ENCODE data around the gene COL15A1. TPM values are rescaled to one million over a fixed set of nuclear protein-coding genes. Genes with fewer than 3 reads are reported as not detected.

COL15A1 gene
- total RNA-seq, 1 donor from 2014 or later: 8.0 TPM

DNA sequence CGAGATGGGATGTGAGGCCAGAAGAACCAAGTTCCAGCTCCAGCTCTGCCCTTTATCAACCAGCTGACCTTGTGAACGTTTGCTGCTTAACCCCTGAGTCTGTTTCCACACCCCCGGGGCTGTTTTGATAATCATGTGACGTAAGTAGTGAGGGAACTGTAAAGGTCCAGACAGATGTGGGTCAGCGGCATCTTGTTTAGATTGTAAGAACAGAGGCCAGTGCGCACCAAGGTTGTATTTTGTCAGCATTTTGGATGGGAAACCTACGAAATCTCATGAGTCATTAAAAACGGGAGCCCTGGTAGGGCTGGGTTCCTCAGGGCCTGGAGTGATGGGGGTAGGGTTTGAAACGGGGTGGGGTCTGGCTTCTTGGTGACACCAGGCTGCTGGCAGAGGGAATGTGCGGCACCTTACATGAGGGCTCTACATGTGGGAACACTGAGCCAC, 13.8 kb upstream of the COL15A1 start:
- Histone ChIP-seq H3K4me3 (no peak overlapping the region), H3K27me3 (ENCODE audit: low read depth) (no peaks in the 10 kb centered on the region), H3K9me3 (no peaks in the 10 kb centered on the region), H3K4me1 (no peaks in the 10 kb centered on the region), H3K36me3 (no peaks in the 10 kb centered on the region), H3K27ac (no peak overlapping the region)
- no peak for DNase-seq
- intact Hi-C loops (cut with DNase I): no loop called here
- TF ChIP-seq, protein P1, sequence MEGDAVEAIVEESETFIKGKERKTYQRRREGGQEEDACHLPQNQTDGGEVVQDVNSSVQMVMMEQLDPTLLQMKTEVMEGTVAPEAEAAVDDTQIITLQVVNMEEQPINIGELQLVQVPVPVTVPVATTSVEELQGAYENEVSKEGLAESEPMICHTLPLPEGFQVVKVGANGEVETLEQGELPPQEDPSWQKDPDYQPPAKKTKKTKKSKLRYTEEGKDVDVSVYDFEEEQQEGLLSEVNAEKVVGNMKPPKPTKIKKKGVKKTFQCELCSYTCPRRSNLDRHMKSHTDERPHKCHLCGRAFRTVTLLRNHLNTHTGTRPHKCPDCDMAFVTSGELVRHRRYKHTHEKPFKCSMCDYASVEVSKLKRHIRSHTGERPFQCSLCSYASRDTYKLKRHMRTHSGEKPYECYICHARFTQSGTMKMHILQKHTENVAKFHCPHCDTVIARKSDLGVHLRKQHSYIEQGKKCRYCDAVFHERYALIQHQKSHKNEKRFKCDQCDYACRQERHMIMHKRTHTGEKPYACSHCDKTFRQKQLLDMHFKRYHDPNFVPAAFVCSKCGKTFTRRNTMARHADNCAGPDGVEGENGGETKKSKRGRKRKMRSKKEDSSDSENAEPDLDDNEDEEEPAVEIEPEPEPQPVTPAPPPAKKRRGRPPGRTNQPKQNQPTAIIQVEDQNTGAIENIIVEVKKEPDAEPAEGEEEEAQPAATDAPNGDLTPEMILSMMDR (IDR thresholded peaks at IDR 0.05): no peak
- no peak for ATAC-seq

- no peak overlapping the region for H3K4me3 ChIP-seq
- H3K27ac ChIP-seq: no peak overlapping the region
- H3K36me3 ChIP-seq: no peaks in the 10 kb centered on the region
- H3K9me3 ChIP-seq: no peaks in the 10 kb centered on the region
- no peaks in the 10 kb centered on the region for H3K4me1 ChIP-seq
- TF ChIP-seq, protein P1 (IDR thresholded peaks at IDR 0.05): no peak
- intact Hi-C loops (cut with DNase I): no loop called here
- no peak for DNase-seq
- H3K27me3 ChIP-seq (ENCODE audit: low read depth): no peaks in the 10 kb centered on the region
- ATAC-seq: no peak
Measured at GRCh38 chr9:98930792-98931191, 12.9 kb upstream of the COL15A1 start.

- Histone ChIP-seq H3K27me3 (ENCODE audit: low read depth) (no peaks in the 10 kb centered on the region), H3K4me1 (no peaks in the 10 kb centered on the region), H3K27ac (no peak overlapping the region), H3K9me3 (no peaks in the 10 kb centered on the region), H3K4me3 (no peak overlapping the region), H3K36me3 (no peaks in the 10 kb centered on the region)
- DNase-seq (no peak), ATAC-seq (no peak)
- intact Hi-C loops (cut with DNase I): no loop called here
- TF ChIP-seq, protein P1 (IDR thresholded peaks at IDR 0.05): no peak
Measured at GRCh38 chr9:98931600-98932389, 11.9 kb upstream of the COL15A1 start.

- no peak for ATAC-seq
- no peak for DNase-seq
- intact Hi-C loops (cut with DNase I): no loop called here
- Histone ChIP-seq H3K27me3 (ENCODE audit: low read depth) (no peaks in the 10 kb centered on the region), H3K36me3 (no peaks in the 10 kb centered on the region), H3K27ac (no peak overlapping the region), H3K4me3 (no peak overlapping the region), H3K4me1 (no peaks in the 10 kb centered on the region), H3K9me3 (no peaks in the 10 kb centered on the region)
- TF ChIP-seq, protein P1 (IDR thresholded peaks at IDR 0.05): no peak
Measured at GRCh38 chr9:98933185-98933584, 10.5 kb upstream of the COL15A1 start.

- no peaks in the 10 kb centered on the region for H3K36me3 ChIP-seq
- DNase-seq (no peak), ATAC-seq (no peak)
- no peaks in the 10 kb centered on the region for H3K27me3 ChIP-seq (ENCODE audit: low read depth)
- H3K27ac ChIP-seq: no peak overlapping the region
- intact Hi-C loops (cut with DNase I): no loop called here
- TF ChIP-seq, protein P1 (IDR thresholded peaks at IDR 0.05): no peak
- no peaks in the 10 kb centered on the region for H3K9me3 ChIP-seq
- no peak overlapping the region for H3K4me3 ChIP-seq
- H3K4me1 ChIP-seq: no peaks in the 10 kb centered on the region
Measured at GRCh38 chr9:98933890-98934289, 9.8 kb upstream of the COL15A1 start.

Measured in lower lobe of right lung (tissue), 2 donors.